NCI-H774 (cell line): Measurements from ENCODE around the gene FLNA.
"Not testable (repeated sequence)": the region's sequence is repeated elsewhere in the genome, so short reads cannot be mapped to it uniquely, and the experiment has no call there.

Experiments used
- DNase-seq: peaks from one replicate; lab custom pipeline; 2025; lab: John Stamatoyannopoulos, UW

FLNA gene

GRCh38 chrX:154341399-154342298 is 32.8 kb downstream of the FLNA start:
- DNase-seq = not testable (repeated sequence)

DNA sequence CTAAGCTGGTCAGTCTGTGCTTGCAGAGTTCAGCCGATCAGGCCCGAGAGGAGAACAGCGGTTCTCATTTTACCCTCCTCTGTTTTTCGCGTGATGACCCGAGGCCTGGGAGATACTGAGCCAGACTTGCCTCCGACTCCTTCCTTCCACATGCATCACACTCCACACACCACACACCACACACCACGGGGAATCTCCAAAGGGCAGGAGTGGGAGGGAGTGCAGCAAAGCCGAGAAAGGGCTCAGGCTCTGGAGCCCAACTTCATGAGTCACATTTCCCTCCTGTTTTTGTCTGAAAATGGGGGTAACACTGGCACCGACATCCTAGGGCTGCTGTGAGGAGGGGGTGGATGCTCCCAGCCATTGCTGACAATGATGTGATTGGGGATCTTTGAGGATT is 39.9 kb downstream of the FLNA start:
- no peak for DNase-seq

GRCh38 chrX:154333837-154334271 is 40.6 kb downstream of the FLNA start:
- no peak for DNase-seq

- no peak for DNase-seq
Measured at GRCh38 chrX:154333116-154333515, 41.3 kb downstream of the FLNA start.

DNA sequence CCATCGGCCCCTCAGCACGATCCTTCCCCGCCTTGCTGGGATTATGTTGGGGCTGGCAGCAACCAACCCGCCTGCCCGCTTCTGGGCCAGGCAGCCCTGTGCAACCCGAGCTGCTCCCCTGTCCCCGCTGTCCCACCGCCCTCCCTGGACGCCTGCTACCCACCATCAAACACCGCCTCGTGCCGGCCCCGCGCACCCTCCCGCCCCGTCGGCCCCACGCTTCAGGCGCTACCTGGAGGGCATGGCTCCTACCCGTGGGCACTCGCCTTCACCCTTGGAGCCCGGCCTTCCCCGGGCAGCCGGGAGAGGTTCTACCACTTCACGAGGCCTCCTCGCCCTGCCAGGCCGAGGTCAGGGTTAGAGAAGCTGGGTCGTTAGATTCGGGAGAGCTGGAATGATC is 41.9 kb downstream of the FLNA start:
- no peak for DNase-seq

DNA sequence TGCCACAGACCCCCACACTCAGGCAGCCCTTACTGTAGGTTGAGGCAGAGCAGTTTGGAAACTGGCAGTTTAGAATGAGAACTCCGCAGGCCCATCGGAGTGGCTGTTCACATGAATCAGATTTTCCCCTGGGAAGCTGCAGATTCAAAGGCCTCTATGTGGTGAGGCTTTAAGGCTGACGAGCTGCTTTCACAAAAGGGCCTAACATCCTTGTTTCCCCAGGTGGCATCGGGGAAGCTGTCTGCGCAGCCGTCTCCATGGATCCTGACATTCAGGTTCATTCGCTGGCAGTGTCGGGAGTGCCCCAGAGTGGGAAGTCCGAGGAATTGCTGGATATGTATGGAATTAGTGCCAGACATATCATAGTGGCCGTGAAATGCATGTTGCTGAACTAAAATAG is 45.1 kb downstream of the FLNA start:
- no peak for DNase-seq

DNA sequence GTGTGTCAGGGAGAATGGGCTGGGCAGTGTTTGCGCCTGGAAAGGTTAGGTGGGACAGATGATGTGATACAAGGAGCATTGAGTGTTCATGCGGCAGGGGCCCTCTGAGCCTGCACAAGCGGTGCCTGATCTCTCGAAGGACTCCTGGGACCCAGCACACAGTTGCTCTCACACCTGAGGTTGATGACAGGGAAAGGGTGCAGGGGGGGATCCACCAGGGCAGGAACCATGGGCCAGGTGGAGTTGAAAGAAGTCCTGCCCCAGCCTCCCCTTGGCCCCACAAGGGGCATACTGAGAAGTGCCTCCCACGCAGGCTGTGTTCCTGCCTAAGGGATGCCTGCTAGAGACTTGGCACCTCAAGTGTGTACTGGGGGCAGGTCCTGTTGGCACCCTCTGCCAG is 45.8 kb downstream of the FLNA start:
- DNase-seq = no peak

DNA sequence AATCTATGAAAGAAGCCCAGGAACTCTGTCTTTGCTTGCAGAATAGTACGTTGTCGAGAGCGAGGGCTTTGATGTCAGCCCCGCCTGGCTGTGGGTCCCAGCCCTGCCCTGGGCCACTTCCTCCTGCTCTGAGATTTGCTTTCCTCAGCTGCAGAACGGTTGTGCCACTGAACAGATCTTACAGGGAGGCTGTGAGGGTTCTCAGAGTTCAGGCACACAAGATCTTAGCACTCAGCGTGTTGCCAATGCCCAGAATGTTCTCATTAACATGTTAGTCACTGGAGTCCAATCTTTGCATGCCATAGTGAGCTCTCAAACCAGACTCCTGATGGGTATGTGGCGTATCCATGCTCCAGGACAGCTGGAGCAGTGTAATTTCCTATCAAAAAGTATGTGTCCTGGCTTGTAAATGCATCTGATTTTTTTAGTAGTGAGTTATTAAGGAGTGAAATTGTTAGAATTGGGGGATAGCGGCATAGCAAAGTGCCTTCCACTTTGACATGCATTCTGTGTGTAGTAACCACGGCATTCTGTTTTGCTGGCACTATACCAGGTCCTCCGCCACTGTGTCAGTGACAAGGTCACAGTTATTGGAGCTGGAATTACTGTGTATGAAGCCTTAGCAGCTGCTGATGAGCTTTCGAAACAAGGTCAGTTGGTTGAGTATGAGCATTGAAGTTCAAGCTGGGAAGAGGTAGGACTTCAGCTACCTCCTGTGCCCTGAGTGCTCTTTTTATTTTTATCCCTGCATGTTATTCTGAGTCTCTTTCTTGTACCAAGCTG is 47.2 kb downstream of the FLNA start:
- DNase-seq = no peak

- no peak for DNase-seq
Measured at GRCh38 chrX:154325541-154325940, 48.9 kb downstream of the FLNA start.

DNA sequence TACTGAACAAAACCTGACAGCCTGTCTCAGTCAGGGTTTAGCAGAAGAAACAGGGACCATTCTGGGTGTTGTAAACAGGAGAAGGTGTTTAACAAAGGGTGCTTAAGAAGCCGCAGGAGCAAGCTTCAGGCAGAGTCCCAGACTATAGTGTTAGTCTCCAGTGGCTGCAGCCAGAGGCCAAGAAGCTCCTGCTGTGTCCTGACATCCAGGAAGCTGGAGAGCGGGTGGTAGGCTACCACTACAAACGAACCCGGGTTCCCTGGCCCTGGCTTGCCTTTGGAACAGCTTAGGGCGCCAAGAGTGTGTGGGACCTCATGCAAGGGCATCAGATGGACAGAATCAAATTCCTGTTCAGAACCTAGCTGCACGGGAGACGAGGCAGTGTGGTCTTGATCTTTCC is 50.9 kb downstream of the FLNA start:
- DNase-seq = no peak

- DNase-seq = no peak
Measured at GRCh38 chrX:154322890-154323289, 51.5 kb downstream of the FLNA start.

GRCh38 chrX:154321594-154321993 is 52.8 kb downstream of the FLNA start:
- no peak for DNase-seq

DNA sequence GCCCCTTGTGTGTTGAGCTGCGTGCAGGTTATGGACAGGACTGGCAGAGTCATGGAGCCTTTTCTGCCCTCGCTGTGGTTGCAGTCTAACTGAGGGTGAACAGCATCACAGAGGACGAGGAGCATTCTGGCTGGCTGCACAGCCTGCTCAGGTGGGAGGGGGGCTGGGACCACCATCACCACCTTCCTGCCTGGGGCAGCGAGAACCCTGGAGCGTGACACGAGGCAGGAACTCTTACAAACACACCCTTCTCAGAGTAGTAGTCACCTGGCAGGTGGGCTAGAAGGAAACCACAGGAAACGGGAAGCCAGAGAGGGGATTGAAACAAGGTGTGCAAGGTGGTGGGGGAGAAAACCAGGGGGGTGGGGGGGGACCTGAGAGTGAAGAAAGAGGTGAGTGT is 53.3 kb downstream of the FLNA start:
- DNase-seq = no peak

GRCh38 chrX:154320406-154320805 is 54.0 kb downstream of the FLNA start:
- DNase-seq = no peak

DNA sequence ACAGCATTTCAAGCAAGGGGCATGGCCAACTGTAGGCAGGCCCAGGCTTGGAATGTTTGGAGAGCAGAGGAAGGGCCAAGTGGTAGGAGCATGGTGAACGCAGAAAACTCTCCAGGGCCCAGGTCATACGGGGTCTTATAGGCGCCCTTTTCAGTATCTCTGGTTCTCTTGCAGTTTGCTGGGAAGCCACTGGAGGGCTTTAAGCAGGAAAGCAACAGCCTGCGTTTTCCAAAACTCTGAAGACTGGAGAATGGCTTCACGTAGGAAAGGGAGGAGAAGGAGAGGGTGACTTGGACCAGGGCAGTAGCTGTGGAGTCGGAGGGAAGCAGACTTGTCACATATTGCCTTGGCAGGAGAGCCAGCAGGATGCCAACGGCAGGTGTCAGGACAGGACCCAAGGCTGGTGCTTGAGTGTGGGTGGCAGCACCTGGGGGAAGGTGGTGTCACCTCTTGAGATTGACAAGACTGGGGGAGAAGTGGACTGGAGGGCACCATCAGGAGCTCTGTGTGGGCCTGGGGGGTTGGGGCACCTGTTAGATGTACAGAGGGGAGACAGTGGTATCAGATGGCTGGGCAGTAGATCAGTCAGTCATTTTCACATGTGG is 56.9 kb downstream of the FLNA start:
- no peak for DNase-seq

- no peak for DNase-seq
Measured at GRCh38 chrX:154315416-154315815, 59.0 kb downstream of the FLNA start.

DNA sequence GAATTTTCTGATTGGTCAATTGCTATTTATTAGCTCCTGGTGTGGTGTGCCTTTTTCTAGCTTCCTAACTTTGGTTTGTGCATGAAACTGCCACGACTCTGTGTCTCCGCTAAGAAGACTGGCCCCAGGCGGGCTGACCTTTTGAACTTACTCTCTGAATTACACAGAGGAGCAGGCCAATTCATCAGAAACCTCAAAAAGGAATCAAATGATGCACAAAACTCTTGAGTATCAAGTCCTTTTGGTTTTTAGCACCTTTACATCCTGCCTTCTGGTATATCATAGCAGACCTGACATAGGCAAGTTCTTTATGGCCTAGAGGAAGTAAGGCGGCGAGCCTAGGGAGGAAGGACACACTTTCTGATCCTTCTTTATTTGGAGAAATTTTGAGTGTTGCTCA is 61.3 kb downstream of the FLNA start:
- no peak for DNase-seq

- DNase-seq = no peak
Measured at GRCh38 chrX:154312116-154312515, 62.3 kb downstream of the FLNA start.

DNA sequence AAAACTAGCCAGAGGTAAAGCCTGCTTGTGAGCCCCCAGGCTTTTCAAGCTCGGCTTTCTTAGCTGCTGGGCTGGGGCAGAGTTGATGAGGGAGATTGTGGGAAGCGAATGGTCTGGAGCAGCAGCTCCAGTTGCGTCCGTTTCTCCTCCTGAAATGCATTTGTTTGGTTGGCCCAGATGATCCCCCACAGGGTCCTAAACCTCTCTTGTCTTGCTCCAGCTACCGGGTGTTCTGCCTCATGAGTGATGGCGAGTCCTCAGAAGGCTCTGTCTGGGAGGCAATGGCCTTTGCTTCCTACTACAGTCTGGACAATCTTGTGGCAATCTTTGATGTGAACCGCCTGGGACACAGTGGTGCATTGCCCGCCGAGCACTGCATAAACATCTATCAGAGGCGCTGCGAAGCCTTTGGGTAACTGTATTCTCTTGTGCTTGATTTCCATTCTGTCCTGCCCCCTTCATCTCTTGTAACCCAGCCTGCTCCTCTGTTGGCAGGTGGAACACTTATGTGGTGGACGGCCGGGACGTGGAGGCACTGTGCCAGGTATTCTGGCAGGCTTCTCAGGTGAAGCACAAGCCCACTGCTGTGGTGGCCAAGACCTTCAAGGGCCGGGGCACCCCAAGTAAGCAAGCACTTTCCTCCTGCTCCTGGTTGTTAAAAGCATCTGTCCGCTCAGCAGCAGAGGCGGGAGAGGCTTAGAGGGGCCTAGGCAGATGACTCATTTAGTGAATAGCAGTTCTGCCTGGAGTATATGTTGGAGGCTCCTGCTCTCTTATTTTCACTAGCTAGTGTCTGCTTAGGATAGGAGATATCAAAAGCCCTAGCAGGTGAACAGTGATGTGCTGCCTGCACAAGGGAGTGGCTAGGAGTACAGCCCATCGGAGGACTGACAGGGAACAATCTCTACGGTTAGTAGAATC is 63.6 kb downstream of the FLNA start:
- DNase-seq = no peak

DNA sequence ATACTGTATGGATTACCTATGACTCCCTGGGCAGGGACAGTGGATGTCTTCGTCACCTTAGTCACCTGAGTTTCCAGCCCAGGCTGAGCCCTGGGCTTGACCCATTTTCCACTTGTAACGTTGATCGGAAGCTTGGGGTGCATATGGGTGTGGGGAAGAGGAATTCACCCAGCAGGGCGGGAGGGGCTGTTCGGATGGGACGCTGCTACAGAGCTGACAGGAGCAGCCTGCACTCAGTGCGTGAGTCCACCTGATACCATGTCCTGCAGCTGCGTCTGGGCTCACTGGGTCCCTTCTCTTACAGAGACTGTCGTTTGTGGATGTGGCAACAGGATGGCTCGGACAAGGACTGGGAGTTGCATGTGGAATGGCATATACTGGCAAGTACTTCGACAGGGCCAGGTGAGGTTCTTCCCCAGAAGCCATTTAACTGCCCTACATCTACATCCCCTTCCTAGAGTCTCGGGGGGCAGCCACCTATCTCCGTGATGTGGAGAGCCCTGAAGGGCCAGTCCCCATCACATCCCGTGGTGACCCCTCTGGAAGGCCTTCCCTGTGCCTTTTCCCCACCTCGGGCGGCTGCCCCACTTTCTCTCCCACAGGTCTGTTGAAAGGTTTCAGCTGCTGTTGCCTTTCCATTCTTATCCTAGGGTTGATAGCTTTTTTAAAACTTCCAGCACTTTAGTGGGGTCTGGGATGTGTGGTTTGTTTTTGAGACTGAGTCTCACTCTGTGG is 65.2 kb downstream of the FLNA start:
- no peak for DNase-seq
